ENCODE data around the gene HDAC9.

GRCh38 chr7:18515067-18515466 is 19.5 kb downstream of the HDAC9 start:
- TF ChIP-seq CTCF (conservative IDR thresholded peaks at IDR 0.05; ENCODE audit: low read depth, low read length), result no peak
- TF ChIP-seq EZH2 (IDR thresholded peaks at IDR 0.05; ENCODE audit: borderline replicate concordance, low read depth, low read length, poor library complexity, severe bottlenecking), result no peak
